PFSK-1 (cell line): ENCODE measurements around the gene HMX2.

ENCODE experiments used
- POLR2AphosphoS5 ChIP-seq: IDR thresholded peaks from 2 replicates; pipeline ENCODE4 v1.6.1; 2012; ENCODE audit warnings: low read depth, mild to moderate bottlenecking, control low read depth, low read length, moderate library complexity
- SIN3A ChIP-seq: IDR thresholded peaks from 2 replicates; pipeline ENCODE4 v1.6.1; 2012; ENCODE audit warnings: mild to moderate bottlenecking, low read length, moderate library complexity, borderline replicate concordance; ENCODE audit not compliant: insufficient read depth
- TAF1 ChIP-seq: IDR thresholded peaks from 2 replicates; pipeline ENCODE4 v1.6.1; 2012; ENCODE audit warnings: low read length, control low read depth, borderline replicate concordance; ENCODE audit not compliant: insufficient read depth
- TF ChIP-seq, protein P1 (sequence below), 2 experiments: IDR thresholded peaks; 2 replicates each; pipeline versions ENCODE4 v1.6.1 to v1.8.0; 2011 to 2012; ENCODE audit warnings: low read depth in 2 of 2, low read length in 2 of 2, control low read depth in 1 of 2, inconsistent platforms in 1 of 2, mild to moderate bottlenecking in 1 of 2, moderate library complexity in 1 of 2; ENCODE audit not compliant: insufficient read depth in 1 of 2

DNA sequence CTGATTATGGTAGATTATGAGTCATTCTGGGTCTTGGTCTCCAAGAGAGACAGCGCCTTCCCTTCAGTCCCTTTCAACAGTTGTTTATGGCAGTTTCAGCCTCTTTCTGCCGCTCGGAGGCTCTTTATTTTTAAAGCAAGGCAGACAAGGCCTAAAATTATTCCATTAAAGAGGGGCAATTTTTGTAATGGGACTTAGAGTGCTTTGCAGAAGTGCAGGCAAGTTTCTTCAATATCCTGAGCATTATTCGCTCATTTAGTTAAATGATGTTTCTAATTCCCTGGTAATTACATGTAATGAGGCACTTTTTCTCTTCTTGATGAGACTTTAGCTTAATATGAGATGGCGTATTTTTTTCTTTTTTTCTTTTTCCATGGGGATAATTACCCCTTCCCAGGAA, 39.8 kb downstream of the HMX2 start:
- TF ChIP-seq SIN3A = no peak
- TF ChIP-seq POLR2AphosphoS5 = no peak
- no peak for TF ChIP-seq TAF1
- TF ChIP-seq, protein P1, sequence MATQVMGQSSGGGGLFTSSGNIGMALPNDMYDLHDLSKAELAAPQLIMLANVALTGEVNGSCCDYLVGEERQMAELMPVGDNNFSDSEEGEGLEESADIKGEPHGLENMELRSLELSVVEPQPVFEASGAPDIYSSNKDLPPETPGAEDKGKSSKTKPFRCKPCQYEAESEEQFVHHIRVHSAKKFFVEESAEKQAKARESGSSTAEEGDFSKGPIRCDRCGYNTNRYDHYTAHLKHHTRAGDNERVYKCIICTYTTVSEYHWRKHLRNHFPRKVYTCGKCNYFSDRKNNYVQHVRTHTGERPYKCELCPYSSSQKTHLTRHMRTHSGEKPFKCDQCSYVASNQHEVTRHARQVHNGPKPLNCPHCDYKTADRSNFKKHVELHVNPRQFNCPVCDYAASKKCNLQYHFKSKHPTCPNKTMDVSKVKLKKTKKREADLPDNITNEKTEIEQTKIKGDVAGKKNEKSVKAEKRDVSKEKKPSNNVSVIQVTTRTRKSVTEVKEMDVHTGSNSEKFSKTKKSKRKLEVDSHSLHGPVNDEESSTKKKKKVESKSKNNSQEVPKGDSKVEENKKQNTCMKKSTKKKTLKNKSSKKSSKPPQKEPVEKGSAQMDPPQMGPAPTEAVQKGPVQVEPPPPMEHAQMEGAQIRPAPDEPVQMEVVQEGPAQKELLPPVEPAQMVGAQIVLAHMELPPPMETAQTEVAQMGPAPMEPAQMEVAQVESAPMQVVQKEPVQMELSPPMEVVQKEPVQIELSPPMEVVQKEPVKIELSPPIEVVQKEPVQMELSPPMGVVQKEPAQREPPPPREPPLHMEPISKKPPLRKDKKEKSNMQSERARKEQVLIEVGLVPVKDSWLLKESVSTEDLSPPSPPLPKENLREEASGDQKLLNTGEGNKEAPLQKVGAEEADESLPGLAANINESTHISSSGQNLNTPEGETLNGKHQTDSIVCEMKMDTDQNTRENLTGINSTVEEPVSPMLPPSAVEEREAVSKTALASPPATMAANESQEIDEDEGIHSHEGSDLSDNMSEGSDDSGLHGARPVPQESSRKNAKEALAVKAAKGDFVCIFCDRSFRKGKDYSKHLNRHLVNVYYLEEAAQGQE (IDR thresholded peaks at IDR 0.05; ENCODE audit: insufficient read depth in 1 of 2, low read depth in 2 of 2, low read length in 2 of 2) = no peak
